ENCODE results near the gene RYR2.

DNA sequence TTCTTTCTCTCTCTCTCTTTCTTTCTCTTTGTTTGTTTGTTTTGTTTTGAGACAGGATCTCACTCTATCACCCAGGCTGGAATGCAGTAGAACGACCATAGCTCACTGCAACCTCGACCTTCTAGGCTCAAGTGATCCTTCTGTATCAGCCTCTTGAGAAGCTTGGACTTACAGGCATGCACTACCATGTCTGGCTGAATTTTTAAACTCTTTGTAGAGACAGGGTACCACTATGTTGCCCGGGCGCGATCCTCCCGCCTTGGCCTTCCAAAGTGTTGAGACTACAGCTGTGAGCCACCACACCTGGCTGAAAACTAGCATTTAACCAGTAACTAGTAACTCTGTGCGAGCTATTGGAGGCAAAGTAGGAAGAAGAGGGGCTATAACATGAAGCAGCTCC lies 523.3 kb downstream of the RYR2 start:
- TF ChIP-seq, protein P1, sequence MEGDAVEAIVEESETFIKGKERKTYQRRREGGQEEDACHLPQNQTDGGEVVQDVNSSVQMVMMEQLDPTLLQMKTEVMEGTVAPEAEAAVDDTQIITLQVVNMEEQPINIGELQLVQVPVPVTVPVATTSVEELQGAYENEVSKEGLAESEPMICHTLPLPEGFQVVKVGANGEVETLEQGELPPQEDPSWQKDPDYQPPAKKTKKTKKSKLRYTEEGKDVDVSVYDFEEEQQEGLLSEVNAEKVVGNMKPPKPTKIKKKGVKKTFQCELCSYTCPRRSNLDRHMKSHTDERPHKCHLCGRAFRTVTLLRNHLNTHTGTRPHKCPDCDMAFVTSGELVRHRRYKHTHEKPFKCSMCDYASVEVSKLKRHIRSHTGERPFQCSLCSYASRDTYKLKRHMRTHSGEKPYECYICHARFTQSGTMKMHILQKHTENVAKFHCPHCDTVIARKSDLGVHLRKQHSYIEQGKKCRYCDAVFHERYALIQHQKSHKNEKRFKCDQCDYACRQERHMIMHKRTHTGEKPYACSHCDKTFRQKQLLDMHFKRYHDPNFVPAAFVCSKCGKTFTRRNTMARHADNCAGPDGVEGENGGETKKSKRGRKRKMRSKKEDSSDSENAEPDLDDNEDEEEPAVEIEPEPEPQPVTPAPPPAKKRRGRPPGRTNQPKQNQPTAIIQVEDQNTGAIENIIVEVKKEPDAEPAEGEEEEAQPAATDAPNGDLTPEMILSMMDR (IDR thresholded peaks at IDR 0.05): no peak
- no peak for TF ChIP-seq POLR2A (IDR thresholded peaks at IDR 0.05)

Data from esophagus squamous epithelium (tissue), 4 donors.